OCI-LY3 (cell line): ENCODE measurements around the gene PTPN21.

Experiments used
- CTCF ChIP-seq: fragments of 200-600, 300-600 bp; sonication (generic); IDR thresholded peaks from 2 replicates; pipeline ENCODE4 v1.5.1; 2014; ENCODE audit warnings: antibody characterized with exemption, low read length, low read depth
- EZH2phosphoT487 ChIP-seq: fragments of 200-600 bp; shearing (Covaris generic); IDR thresholded peaks from 2 replicates; pipeline ENCODE4 v1.6.1; 2018; ENCODE audit warnings: antibody characterized with exemption, mixed run types, low read depth

DNA sequence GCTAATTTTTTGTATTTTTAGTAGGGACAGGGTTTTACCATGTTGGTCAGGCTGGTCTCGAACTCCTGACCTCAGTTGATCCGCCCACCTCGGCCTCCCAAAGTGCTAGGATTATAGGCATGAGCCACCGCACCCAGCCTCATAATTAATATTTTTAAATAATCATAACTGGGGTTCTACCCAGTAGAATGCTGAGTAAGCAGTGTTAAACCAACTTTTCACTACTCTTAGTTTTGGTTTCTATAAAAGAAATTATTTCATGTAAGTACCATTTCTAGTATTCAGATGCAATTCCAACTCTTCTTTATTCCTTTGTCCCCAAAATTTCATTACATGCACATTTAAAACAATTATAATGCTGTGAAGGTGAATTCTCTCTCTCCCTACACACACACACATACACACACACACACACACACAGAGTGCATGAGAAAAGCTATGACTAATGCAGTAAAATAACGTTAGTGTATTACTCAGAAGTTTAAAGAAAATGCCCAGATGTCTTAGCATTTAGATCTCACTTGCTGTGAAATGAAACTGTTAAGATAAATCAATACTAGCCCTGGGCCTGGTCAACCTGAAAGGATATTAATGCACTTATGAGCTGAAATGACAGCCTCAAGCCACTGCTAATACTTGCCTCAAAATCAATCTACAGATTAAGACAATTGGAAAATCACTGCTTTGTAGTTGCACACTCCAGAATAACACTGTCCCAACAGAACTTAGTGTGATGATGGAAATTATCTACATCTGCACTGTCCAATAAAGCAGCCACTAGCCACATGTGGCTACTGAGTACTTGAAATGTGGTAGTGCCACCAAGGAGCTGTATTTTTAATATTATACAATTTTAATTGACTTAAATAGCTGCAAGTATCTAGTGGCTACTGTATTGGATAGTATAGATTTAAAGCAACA lies 36.0 kb downstream of the PTPN21 start:
- TF ChIP-seq CTCF: no peak
- TF ChIP-seq EZH2phosphoT487: no peak
